ENCODE results near the gene MYOD1.

MYOD1 gene

DNA sequence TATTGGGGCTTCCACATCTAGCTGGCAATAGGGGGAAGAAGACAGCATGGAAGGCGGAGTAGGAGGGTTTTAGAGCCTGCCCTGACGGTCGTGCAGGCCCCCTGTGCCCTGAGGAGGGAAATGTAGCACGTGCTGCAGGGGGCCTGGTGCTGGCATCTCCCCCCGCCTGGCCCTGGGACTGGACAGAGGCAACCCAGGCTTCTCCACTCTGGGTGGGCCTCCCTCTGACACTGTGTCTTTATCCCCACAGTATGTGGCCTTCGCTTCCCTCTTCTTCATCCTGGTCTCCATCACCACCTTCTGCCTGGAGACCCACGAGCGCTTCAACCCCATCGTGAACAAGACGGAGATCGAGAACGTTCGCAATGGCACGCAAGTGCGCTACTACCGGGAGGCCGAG lies 52.0 kb downstream of the MYOD1 start:
- no peak for DNase-seq (ENCODE audit: low spot score)

Data from pons (tissue), 1 donor.